ENCODE results near the gene OSBPL10. TPM values are rescaled to one million over a fixed set of nuclear protein-coding genes. Genes with fewer than 3 reads are reported as not detected.

The OSBPL10 gene
- total RNA-seq, 1 donor from 2014 or later = 6.4 TPM

- no peak overlapping the region for H3K4me3 ChIP-seq
- TF ChIP-seq CTCF (IDR thresholded peaks at IDR 0.05; ENCODE audit: borderline replicate concordance) = no peak
- no peaks in the 10 kb centered on the region for H3K36me3 ChIP-seq
- H3K4me1 ChIP-seq = peaks cover 3% of the 10 kb centered on the region
- H3K27me3 ChIP-seq (ENCODE audit: low read depth) = no peaks in the 10 kb centered on the region
- intact Hi-C loops (cut with micrococcal nuclease) = no loop called here
- no peak overlapping the region for H3K27ac ChIP-seq (replicated peaks)
- no peak for DNase-seq
- no peaks in the 10 kb centered on the region for H3K9me3 ChIP-seq (replicated peaks)
Observed at GRCh38 chr3:32009101-32009500, 28.0 kb upstream of the OSBPL10 start.

- no peaks in the 10 kb centered on the region for H3K27me3 ChIP-seq (ENCODE audit: low read depth)
- no peaks in the 10 kb centered on the region for H3K36me3 ChIP-seq
- no peak overlapping the region for H3K4me3 ChIP-seq
- no peak for DNase-seq
- H3K4me1 ChIP-seq = peaks cover 3% of the 10 kb centered on the region
- H3K9me3 ChIP-seq (replicated peaks) = no peaks in the 10 kb centered on the region
- intact Hi-C loops (cut with micrococcal nuclease) = no loop called here
- TF ChIP-seq CTCF (IDR thresholded peaks at IDR 0.05; ENCODE audit: borderline replicate concordance) = no peak
- no peak overlapping the region for H3K27ac ChIP-seq (replicated peaks)
Observed at GRCh38 chr3:32004113-32004765, 23.2 kb upstream of the OSBPL10 start.

- intact Hi-C loops (cut with micrococcal nuclease) = no loop called here
- no peak for TF ChIP-seq CTCF (IDR thresholded peaks at IDR 0.05; ENCODE audit: borderline replicate concordance)
- Histone ChIP-seq H3K4me1 (peaks cover 3% of the 10 kb centered on the region), H3K4me3 (no peak overlapping the region), H3K9me3 (replicated peaks) (no peaks in the 10 kb centered on the region), H3K27me3 (ENCODE audit: low read depth) (no peaks in the 10 kb centered on the region), H3K36me3 (no peaks in the 10 kb centered on the region), H3K27ac (replicated peaks) (no peak overlapping the region)
- no peak for DNase-seq
Observed at GRCh38 chr3:32003380-32003779, 22.3 kb upstream of the OSBPL10 start.

GRCh38 chr3:32002561-32003368, 21.7 kb upstream of the OSBPL10 start:
- Histone ChIP-seq H3K27ac (replicated peaks) (no peak overlapping the region), H3K36me3 (no peaks in the 10 kb centered on the region), H3K4me3 (no peak overlapping the region), H3K27me3 (ENCODE audit: low read depth) (no peaks in the 10 kb centered on the region), H3K9me3 (replicated peaks) (no peaks in the 10 kb centered on the region), H3K4me1 (peaks cover 3% of the 10 kb centered on the region)
- intact Hi-C loops (cut with micrococcal nuclease) = no loop called here
- DNase-seq = no peak
- no peak for TF ChIP-seq CTCF (IDR thresholded peaks at IDR 0.05; ENCODE audit: borderline replicate concordance)

GRCh38 chr3:32000877-32001276, 19.8 kb upstream of the OSBPL10 start:
- DNase-seq = no peak
- no peaks in the 10 kb centered on the region for H3K36me3 ChIP-seq
- no peaks in the 10 kb centered on the region for H3K27me3 ChIP-seq (ENCODE audit: low read depth)
- no peaks in the 10 kb centered on the region for H3K9me3 ChIP-seq (replicated peaks)
- no peak for TF ChIP-seq CTCF (IDR thresholded peaks at IDR 0.05; ENCODE audit: borderline replicate concordance)
- no peak overlapping the region for H3K4me3 ChIP-seq
- H3K27ac ChIP-seq (replicated peaks) = no peak overlapping the region
- intact Hi-C loops (cut with micrococcal nuclease) = no loop called here
- peaks cover 3% of the 10 kb centered on the region for H3K4me1 ChIP-seq

Measured in left ventricle myocardium inferior (tissue), 1 donor.